ENCODE data around the gene CD320. TPM values are rescaled to one million over a fixed set of nuclear protein-coding genes. Genes with fewer than 3 reads are reported as not detected.

The CD320 gene
- total and polyA plus RNA-seq, 10 of the 15 experiments (the other 5 are each of a cell fraction or from before 2014, with no cell fraction given): 1.1 to 134 (median 46.5) TPM

DNA sequence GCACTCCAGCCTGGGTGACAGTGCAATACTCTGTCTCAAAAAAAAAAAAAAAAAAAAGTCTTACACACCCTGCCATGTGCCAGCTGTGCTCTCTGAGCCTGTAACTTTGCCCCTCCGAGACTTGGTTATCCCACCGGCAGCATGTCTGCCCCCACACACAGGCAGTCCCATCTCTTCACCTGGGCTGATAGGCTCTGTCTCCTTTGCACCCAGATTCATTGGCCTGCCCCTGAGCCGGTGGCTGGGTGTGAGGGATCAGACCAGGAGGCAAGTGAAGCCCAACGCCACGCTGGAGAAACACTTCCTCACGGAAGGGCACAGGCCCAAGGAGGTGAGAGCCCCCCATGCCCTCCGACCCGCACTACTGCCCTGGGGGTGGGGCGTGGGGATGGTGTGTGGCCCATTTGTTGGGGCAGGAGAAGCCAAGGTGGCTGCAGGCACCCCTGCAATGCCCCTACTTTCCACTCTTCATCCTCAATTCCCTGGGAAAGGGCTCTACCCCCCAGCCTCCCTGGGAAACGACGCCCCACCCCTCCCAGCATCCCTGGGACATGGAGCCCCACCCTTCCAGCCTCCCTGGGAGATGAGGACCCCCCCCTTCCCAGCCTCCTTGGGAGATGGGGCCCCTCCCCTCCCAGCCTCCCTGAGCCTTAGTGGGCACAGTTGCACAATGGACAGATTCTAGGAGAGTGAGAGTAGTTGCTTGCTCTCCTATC lies 53.7 kb downstream of the CD320 start:
- H3K79me2 ChIP-seq (ENCODE audit: control insufficient read depth, insufficient read depth, low read length): no peaks in the 10 kb centered on the region
- H3K9ac ChIP-seq (ENCODE audit: control insufficient read depth, insufficient read depth, low read length): no peak overlapping the region
- CTCF ChIA-PET: interaction anchor here (1.2 to 3.8 kb wide), 3 partner anchors 88 to 96 kb away, joined by 3 to 42 read pairs (median 4); no protein-coding TSS in a partner anchor
- WGBS (ENCODE audit: insufficient coverage, insufficient replicate concordance, low lambda C conversion rate, missing lambda C conversion rate): 93% methylated on average over 11 of the region's 11 CpGs
- H3K36me3 ChIP-seq (ENCODE audit: control insufficient read depth in 2 of 2, insufficient read depth in 2 of 2, low read length in 1 of 2): peaks cover 11 to 21% of the 10 kb centered on the region in 2 experiments; a peak in 3 of 4 replicates
- DNase-seq (ENCODE audit: low read depth, low spot score) (no peak), ATAC-seq (no peak), FAIRE-seq (no peak)
- H3K27me3 ChIP-seq (replicated peaks in 1 of 2; ENCODE audit: control insufficient read depth in 2 of 2, insufficient read depth in 2 of 2, low read length in 1 of 2): no peaks in the 10 kb centered on the region
- POLR2A ChIA-PET: no interaction called here
- H2AFZ ChIP-seq (ENCODE audit: control insufficient read depth, low read depth, low read length): no peak overlapping the region
- in situ Hi-C loops (cut with MboI): loop anchor here (5.0 to 10.0 kb wide), 3 partner anchors 97 to 310 kb away; partner anchors contain the start of gene TIMM44
- SMC1A ChIA-PET (ENCODE audit: uncharacterized antibody, unreplicated experiment): interaction anchor here (1.9 kb wide), 1 partner anchor 96 kb away, joined by 16 read pairs; no protein-coding TSS in a partner anchor
- H3K4me1 ChIP-seq (ENCODE audit: control insufficient read depth, insufficient read depth, low read length): no peaks in the 10 kb centered on the region
- H3K4me3 ChIP-seq: no peak overlapping the region
- RAD21 ChIA-PET (ENCODE audit: unreplicated experiment): interaction anchor here (0.9 to 1.0 kb wide), 2 partner anchors 93 to 96 kb away, joined by 3 read pairs; no protein-coding TSS in a partner anchor
- TF ChIP-seq, protein P1, sequence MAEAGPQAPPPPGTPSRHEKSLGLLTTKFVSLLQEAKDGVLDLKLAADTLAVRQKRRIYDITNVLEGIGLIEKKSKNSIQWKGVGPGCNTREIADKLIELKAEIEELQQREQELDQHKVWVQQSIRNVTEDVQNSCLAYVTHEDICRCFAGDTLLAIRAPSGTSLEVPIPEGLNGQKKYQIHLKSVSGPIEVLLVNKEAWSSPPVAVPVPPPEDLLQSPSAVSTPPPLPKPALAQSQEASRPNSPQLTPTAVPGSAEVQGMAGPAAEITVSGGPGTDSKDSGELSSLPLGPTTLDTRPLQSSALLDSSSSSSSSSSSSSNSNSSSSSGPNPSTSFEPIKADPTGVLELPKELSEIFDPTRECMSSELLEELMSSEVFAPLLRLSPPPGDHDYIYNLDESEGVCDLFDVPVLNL (IDR thresholded peaks at IDR 0.05; ENCODE audit: low read depth, low read length): no peak
- TF ChIP-seq IRF5 (IDR thresholded peaks at IDR 0.05; ENCODE audit: borderline replicate concordance) (no peak), TBL1XR1 (IDR thresholded peaks at IDR 0.05; ENCODE audit: low read depth, low read length) (no peak), POLR2A (IDR thresholded peaks at IDR 0.05; ENCODE audit: low read depth, low read length) (no peak), ZNF687 (IDR thresholded peaks at IDR 0.05) (no peak), MYB (IDR thresholded peaks at IDR 0.05; ENCODE audit: borderline replicate concordance, low read depth, low read length) (no peak), NRF1 (conservative IDR thresholded peaks at IDR 0.05; ENCODE audit: low read depth, low read length) (no peak), RB1 (IDR thresholded peaks at IDR 0.05; ENCODE audit: borderline replicate concordance) (no peak), RAD21 (IDR thresholded peaks at IDR 0.05; ENCODE audit: insufficient read depth, low read depth, low read length) (no peak), ZZZ3 (IDR thresholded peaks at IDR 0.05; ENCODE audit: control insufficient read depth, insufficient read length, low read depth) (no peak)
- TF ChIP-seq, protein P2, sequence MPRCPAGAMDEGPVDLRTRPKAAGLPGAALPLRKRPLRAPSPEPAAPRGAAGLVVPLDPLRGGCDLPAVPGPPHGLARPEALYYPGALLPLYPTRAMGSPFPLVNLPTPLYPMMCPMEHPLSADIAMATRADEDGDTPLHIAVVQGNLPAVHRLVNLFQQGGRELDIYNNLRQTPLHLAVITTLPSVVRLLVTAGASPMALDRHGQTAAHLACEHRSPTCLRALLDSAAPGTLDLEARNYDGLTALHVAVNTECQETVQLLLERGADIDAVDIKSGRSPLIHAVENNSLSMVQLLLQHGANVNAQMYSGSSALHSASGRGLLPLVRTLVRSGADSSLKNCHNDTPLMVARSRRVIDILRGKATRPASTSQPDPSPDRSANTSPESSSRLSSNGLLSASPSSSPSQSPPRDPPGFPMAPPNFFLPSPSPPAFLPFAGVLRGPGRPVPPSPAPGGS (IDR thresholded peaks at IDR 0.05; ENCODE audit: borderline replicate concordance, insufficient read depth, low read depth, low read length, poor library complexity, severe bottlenecking): no peak
- H3K9me3 ChIP-seq (replicated peaks; ENCODE audit: control insufficient read depth, insufficient read depth, low read length): no peaks in the 10 kb centered on the region
- H4K20me1 ChIP-seq (ENCODE audit: control insufficient read depth, insufficient read depth): no peaks in the 10 kb centered on the region
- intact Hi-C loops (cut with micrococcal nuclease; ENCODE audit: unreplicated experiment): loop anchor here (5.0 kb wide), 1 partner anchor 237 kb away; no protein-coding TSS in a partner anchor
- H3K27ac ChIP-seq (ENCODE audit: control insufficient read depth, insufficient read depth): no peak overlapping the region
- no TSS peak for BruUV-seq (replicated peaks)
- H3K4me2 ChIP-seq (ENCODE audit: control insufficient read depth, insufficient read depth): no peak overlapping the region
